HEK293T (cell line): ENCODE results near the gene ESYT2.

Experiments used
- ARNT ChIP-seq: fragments of 450-650 bp; IDR thresholded peaks from 2 replicates; pipeline ENCODE4 v1.6.1; 2017; ENCODE audit warnings: mild to moderate bottlenecking
- BHLHE40 ChIP-seq: fragments of 450-650 bp; IDR thresholded peaks from 2 replicates; pipeline ENCODE4 v1.6.1; 2016; ENCODE audit warnings: mild to moderate bottlenecking, moderate library complexity, borderline replicate concordance
- CTBP1 ChIP-seq: fragments of 450-650 bp; IDR thresholded peaks from 2 replicates; pipeline ENCODE4 v1.6.1; 2016; ENCODE audit warnings: borderline replicate concordance
- FOXA1 ChIP-seq: fragments of 450-650 bp; IDR thresholded peaks from 2 replicates; pipeline ENCODE4 v1.6.1; 2016; ENCODE audit warnings: mild to moderate bottlenecking
- FOXM1 ChIP-seq: fragments of 450-650 bp; IDR thresholded peaks from 2 replicates; pipeline ENCODE4 v1.6.1; 2017; ENCODE audit warnings: mild to moderate bottlenecking, borderline replicate concordance
- HDGF ChIP-seq: fragments of 450-650 bp; IDR thresholded peaks from 2 replicates; pipeline ENCODE4 v1.6.1; 2017; ENCODE audit warnings: antibody characterized with exemption, borderline replicate concordance
- L3MBTL2 ChIP-seq: fragments of 450-650 bp; conservative IDR thresholded peaks from 2 replicates; pipeline ENCODE4 v1.6.1; 2016; ENCODE audit warnings: mild to moderate bottlenecking
- SUZ12 ChIP-seq: fragments of 450-650 bp; IDR thresholded peaks from 2 replicates; pipeline ENCODE4 v1.6.1; 2016; ENCODE audit warnings: mild to moderate bottlenecking
- TARDBP ChIP-seq: fragments of 450-650 bp; IDR thresholded peaks from 2 replicates; pipeline ENCODE4 v1.6.1; 2016
- ZNF384 ChIP-seq: fragments of 450-650 bp; IDR thresholded peaks from 2 replicates; pipeline ENCODE4 v1.6.1; 2016

GRCh38 chr7:158695056-158695455 is 134.3 kb downstream of the ESYT2 start:
- TF ChIP-seq BHLHE40 (no peak), CTBP1 (no peak), TARDBP (no peak), SUZ12 (no peak), FOXA1 (no peak), ZNF384 (no peak), FOXM1 (no peak), HDGF (no peak), L3MBTL2 (no peak), ARNT (no peak)
